Stimulated activated CD8-positive, alpha-beta memory T cell treated with anti-CD3 and anti-CD28 coated beads, Interleukin-7, amount 100 ng/mL, for 4 hours (primary cell): ENCODE measurements around the gene NFKBIZ.
"Not testable (repeated sequence)": the region's sequence is repeated elsewhere in the genome, so short reads cannot be mapped to it uniquely, and the experiment has no call there.

ENCODE experiments used
- DNase-seq, 2 donors: peaks; one replicate each; pipeline ENCODE4 v3.0.0-alpha.2; 2020; ENCODE audit warnings: low read depth in 2 of 2

Gene NFKBIZ

GRCh38 chr3:101851072-101851770 lies 1.9 kb downstream of the NFKBIZ start:
- DNase-seq, result no peak

GRCh38 chr3:101851850-101852714 lies 2.8 kb downstream of the NFKBIZ start:
- DNase-seq, result no peak

GRCh38 chr3:101852983-101853840 lies 3.9 kb downstream of the NFKBIZ start:
- DNase-seq, result no peak

GRCh38 chr3:101853982-101854381 lies 4.7 kb downstream of the NFKBIZ start:
- no peak for DNase-seq

- DNase-seq, result no peak
Measured at GRCh38 chr3:101854608-101855304, 5.4 kb downstream of the NFKBIZ start.

GRCh38 chr3:101857301-101857741 lies 8.0 kb downstream of the NFKBIZ start:
- no peak for DNase-seq

GRCh38 chr3:101858464-101859030 lies 9.2 kb downstream of the NFKBIZ start:
- DNase-seq, result no peak

GRCh38 chr3:101859882-101860448 lies 10.7 kb downstream of the NFKBIZ start:
- no peak for DNase-seq

GRCh38 chr3:101861212-101861788 lies 12.0 kb downstream of the NFKBIZ start:
- no peak for DNase-seq

- DNase-seq, result no peak
Measured at GRCh38 chr3:101861789-101862415, 12.6 kb downstream of the NFKBIZ start.

- DNase-seq, result no peak
Measured at GRCh38 chr3:101862416-101863165, 13.3 kb downstream of the NFKBIZ start.

GRCh38 chr3:101864926-101865325 lies 15.6 kb downstream of the NFKBIZ start:
- DNase-seq, result not testable (repeated sequence)

- no peak for DNase-seq
Measured at GRCh38 chr3:101865751-101866509, 16.6 kb downstream of the NFKBIZ start.

- no peak for DNase-seq
Measured at GRCh38 chr3:101867511-101867910, 18.2 kb downstream of the NFKBIZ start.

GRCh38 chr3:101867996-101868395 lies 18.7 kb downstream of the NFKBIZ start:
- DNase-seq, result no peak

- DNase-seq, result no peak
Measured at GRCh38 chr3:101868534-101869464, 19.5 kb downstream of the NFKBIZ start.

- no peak for DNase-seq
Measured at GRCh38 chr3:101870138-101870537, 20.8 kb downstream of the NFKBIZ start.
